GM23338 (cell line): ENCODE measurements around the gene ZNF488. TPM values are rescaled to one million over a fixed set of nuclear protein-coding genes. Genes with fewer than 3 reads are reported as not detected.
A peak's percentile ranks its signal among the peaks of the same experiment; 100 is the strongest.

Experiments
- ATAC-seq: fragments of 200-7000 bp; cut with Tn5 transposase; 3 replicates; pipeline ENCODE4 v1.9.1; 2020
- DNase-seq: peaks from one replicate; pipeline ENCODE4 v3.0.0-alpha.2; 2015; ENCODE audit warnings: low spot score
- H2AFZ ChIP-seq: fragments of 200-600 bp; sonication (generic); 2 replicates; pipeline ENCODE4 v1.8.0; 2016; ENCODE audit warnings: antibody characterized with exemption, mild to moderate bottlenecking, moderate library complexity
- H3F3A ChIP-seq: fragments of 200-600 bp; sonication (generic); replicated peaks from 2 replicates; pipeline ENCODE4 v1.8.0; 2017; ENCODE audit warnings: antibody characterized with exemption, mixed run types, low read depth
- H3K27ac ChIP-seq: fragments of 200-600 bp; sonication (generic); 2 replicates; pipeline ENCODE4 v1.6.1; 2016; ENCODE audit warnings: low read depth
- H3K27me3 ChIP-seq: fragments of 200-600 bp; sonication (generic); 2 replicates; pipeline ENCODE4 v1.8.0; 2016; ENCODE audit warnings: mild to moderate bottlenecking, mixed run types, moderate library complexity; ENCODE audit not compliant: insufficient read depth
- H3K36me3 ChIP-seq: fragments of 200-600 bp; sonication (generic); 2 replicates; pipeline ENCODE4 v1.8.0; 2016; ENCODE audit warnings: mild to moderate bottlenecking; ENCODE audit not compliant: insufficient read depth
- H3K4me1 ChIP-seq: fragments of 200-600 bp; sonication (generic); 2 replicates; pipeline ENCODE4 v1.8.0; 2016; ENCODE audit warnings: mild to moderate bottlenecking, moderate library complexity; ENCODE audit not compliant: insufficient read depth
- H3K4me2 ChIP-seq: fragments of 200-600 bp; sonication (generic); 2 replicates; pipeline ENCODE4 v1.7.1; 2017; ENCODE audit warnings: mixed run types
- H3K4me3 ChIP-seq: fragments of 200-600 bp; sonication (generic); 2 replicates; pipeline ENCODE4 v1.6.1; 2016; ENCODE audit warnings: mixed run types
- H3K79me2 ChIP-seq: fragments of 200-600 bp; sonication (generic); replicated peaks from 2 replicates; pipeline ENCODE4 v1.8.0; 2017; ENCODE audit warnings: mild to moderate bottlenecking; ENCODE audit not compliant: insufficient read depth
- H3K9me2 ChIP-seq: fragments of 200-600 bp; sonication (generic); 2 replicates; pipeline ENCODE4 v1.8.0; 2017; ENCODE audit not compliant: insufficient read depth
- H4K20me1 ChIP-seq: fragments of 200-600 bp; sonication (generic); replicated peaks from 2 replicates; pipeline ENCODE4 v1.8.0; 2017; ENCODE audit warnings: mild to moderate bottlenecking; ENCODE audit not compliant: insufficient read depth
- H3K27ac Mint-ChIP-seq: 2 replicates; pipeline ENCODE4 v1.8.0; 2020; ENCODE audit warnings: inconsistent platforms, mild to moderate bottlenecking, moderate library complexity, mixed read lengths
- H3K27me3 Mint-ChIP-seq: 3 replicates; pipeline ENCODE4 v1.8.0; 2022; ENCODE audit warnings: low read depth, mild to moderate bottlenecking, moderate library complexity, mixed read lengths, inconsistent platforms; ENCODE audit not compliant: insufficient read depth, poor library complexity
- H3K36me3 Mint-ChIP-seq: 3 replicates; pipeline ENCODE4 v1.8.0; 2021; ENCODE audit warnings: low read depth, mild to moderate bottlenecking, inconsistent platforms, moderate library complexity, mixed read lengths
- H3K4me1 Mint-ChIP-seq: 3 replicates; pipeline ENCODE4 v1.8.0; 2020; ENCODE audit warnings: mild to moderate bottlenecking, inconsistent platforms, mixed read lengths
- H3K4me3 Mint-ChIP-seq: 3 replicates; pipeline ENCODE4 v1.8.0; 2021; ENCODE audit warnings: moderate library complexity, mild to moderate bottlenecking, inconsistent platforms, mixed read lengths
- H3K9me3 Mint-ChIP-seq: 3 replicates; pipeline ENCODE4 v1.8.0; 2020; ENCODE audit warnings: moderate library complexity, mild to moderate bottlenecking, inconsistent platforms, mixed read lengths
- EZH2 ChIP-seq: fragments of 200-600 bp; sonication (generic); IDR thresholded peaks from one replicate; pipeline ENCODE4 v1.8.0; 2017; ENCODE audit warnings: antibody characterized with exemption, mild to moderate bottlenecking, low read depth; ENCODE audit not compliant: unreplicated experiment
- EZH2phosphoT487 ChIP-seq: fragments of 200-600 bp; sonication (generic); IDR thresholded peaks from one replicate; pipeline ENCODE4 v1.8.1; 2018; ENCODE audit warnings: antibody characterized with exemption; ENCODE audit not compliant: unreplicated experiment
- JUNB ChIP-seq: IDR thresholded peaks from one replicate; pipeline ENCODE4 v1.6.1; 2016; ENCODE audit warnings: antibody characterized with exemption; ENCODE audit not compliant: unreplicated experiment
- NANOG ChIP-seq: IDR thresholded peaks from 2 replicates; pipeline ENCODE4 v1.6.1; 2016; ENCODE audit warnings: antibody characterized with exemption, borderline replicate concordance
- POLR2AphosphoS5 ChIP-seq: IDR thresholded peaks from 2 replicates; pipeline ENCODE4 v1.6.1; 2016; ENCODE audit warnings: antibody characterized with exemption, low read depth
- STAT1 ChIP-seq: IDR thresholded peaks from one replicate; pipeline ENCODE4 v1.6.1; 2016; ENCODE audit warnings: antibody characterized with exemption; ENCODE audit not compliant: unreplicated experiment
- ZNF114 ChIP-seq: fragments of 250-450 bp; sonication (Bioruptor Pico); IDR thresholded peaks from 2 replicates; pipeline ENCODE4 v1.5.0; 2020; ENCODE audit warnings: mild to moderate bottlenecking, moderate library complexity
- polyA plus RNA-seq: library from polyadenylated mRNA; unstranded; fragments of >200 nt; fragmentation: Nextera tagmentation; extraction: Ambion mirVana; gene quantifications from 2 replicates; pipeline ENCODE4 v1.2.1, GENCODE V29; 2016
- total RNA-seq: library from RNA; depleted of rRNA; stranded (reverse); fragments of >200 nt; shearing (Covaris generic); gene quantifications from 2 replicates; pipeline ENCODE4 v1.2.3, GENCODE V29; 2014
- TF ChIP-seq, protein P1 (sequence below): IDR thresholded peaks from 2 replicates; pipeline ENCODE4 v1.6.1; 2016; ENCODE audit warnings: antibody characterized with exemption
- TF ChIP-seq, protein P2 (sequence below): IDR thresholded peaks from one replicate; pipeline ENCODE4 v1.6.1; 2018; ENCODE audit warnings: antibody characterized with exemption; ENCODE audit not compliant: unreplicated experiment
- TF ChIP-seq, protein P3 (sequence below), 2 experiments: fragments of 200-600 bp in 1 of 2; sonication (generic) in 1 of 2; conservative IDR thresholded peaks; 2 replicates each; pipeline versions ENCODE4 v1.5.1 to v1.6.1; 2016 to 2017; ENCODE audit warnings: antibody characterized with exemption in 2 of 2, low read depth in 2 of 2, mild to moderate bottlenecking in 2 of 2, moderate library complexity in 1 of 2

Gene ZNF488
- total and polyA plus RNA-seq, 2 experiments from 2014 or later, result 2.5 to 5.2 TPM

DNA sequence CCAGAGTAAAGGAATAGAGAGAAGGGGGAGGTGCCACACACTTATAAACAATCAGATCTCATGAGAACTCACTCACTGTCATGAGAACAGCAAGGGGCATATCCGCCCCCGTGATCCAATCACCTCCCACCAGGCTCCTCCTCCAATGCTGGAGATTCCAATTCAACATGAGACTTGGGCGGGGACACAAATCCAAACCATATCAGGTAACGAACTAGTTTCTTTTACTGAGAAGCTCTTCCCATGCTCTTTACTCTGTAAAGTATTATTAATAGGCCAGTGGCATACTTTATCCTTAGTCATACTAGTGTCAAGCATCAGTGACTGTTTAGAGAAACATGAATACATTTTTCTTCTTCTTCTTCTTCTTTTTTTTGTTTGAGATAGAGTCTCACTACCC lies 39.4 kb upstream of the ZNF488 start (continued):
- TF ChIP-seq, protein P1, sequence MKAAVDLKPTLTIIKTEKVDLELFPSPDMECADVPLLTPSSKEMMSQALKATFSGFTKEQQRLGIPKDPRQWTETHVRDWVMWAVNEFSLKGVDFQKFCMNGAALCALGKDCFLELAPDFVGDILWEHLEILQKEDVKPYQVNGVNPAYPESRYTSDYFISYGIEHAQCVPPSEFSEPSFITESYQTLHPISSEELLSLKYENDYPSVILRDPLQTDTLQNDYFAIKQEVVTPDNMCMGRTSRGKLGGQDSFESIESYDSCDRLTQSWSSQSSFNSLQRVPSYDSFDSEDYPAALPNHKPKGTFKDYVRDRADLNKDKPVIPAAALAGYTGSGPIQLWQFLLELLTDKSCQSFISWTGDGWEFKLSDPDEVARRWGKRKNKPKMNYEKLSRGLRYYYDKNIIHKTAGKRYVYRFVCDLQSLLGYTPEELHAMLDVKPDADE, result no peak
- TF ChIP-seq, protein P2, sequence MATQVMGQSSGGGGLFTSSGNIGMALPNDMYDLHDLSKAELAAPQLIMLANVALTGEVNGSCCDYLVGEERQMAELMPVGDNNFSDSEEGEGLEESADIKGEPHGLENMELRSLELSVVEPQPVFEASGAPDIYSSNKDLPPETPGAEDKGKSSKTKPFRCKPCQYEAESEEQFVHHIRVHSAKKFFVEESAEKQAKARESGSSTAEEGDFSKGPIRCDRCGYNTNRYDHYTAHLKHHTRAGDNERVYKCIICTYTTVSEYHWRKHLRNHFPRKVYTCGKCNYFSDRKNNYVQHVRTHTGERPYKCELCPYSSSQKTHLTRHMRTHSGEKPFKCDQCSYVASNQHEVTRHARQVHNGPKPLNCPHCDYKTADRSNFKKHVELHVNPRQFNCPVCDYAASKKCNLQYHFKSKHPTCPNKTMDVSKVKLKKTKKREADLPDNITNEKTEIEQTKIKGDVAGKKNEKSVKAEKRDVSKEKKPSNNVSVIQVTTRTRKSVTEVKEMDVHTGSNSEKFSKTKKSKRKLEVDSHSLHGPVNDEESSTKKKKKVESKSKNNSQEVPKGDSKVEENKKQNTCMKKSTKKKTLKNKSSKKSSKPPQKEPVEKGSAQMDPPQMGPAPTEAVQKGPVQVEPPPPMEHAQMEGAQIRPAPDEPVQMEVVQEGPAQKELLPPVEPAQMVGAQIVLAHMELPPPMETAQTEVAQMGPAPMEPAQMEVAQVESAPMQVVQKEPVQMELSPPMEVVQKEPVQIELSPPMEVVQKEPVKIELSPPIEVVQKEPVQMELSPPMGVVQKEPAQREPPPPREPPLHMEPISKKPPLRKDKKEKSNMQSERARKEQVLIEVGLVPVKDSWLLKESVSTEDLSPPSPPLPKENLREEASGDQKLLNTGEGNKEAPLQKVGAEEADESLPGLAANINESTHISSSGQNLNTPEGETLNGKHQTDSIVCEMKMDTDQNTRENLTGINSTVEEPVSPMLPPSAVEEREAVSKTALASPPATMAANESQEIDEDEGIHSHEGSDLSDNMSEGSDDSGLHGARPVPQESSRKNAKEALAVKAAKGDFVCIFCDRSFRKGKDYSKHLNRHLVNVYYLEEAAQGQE, result no peak
- TF ChIP-seq ZNF114 (CRISPR knock-in tag), result no peak
- TF ChIP-seq, protein P3, sequence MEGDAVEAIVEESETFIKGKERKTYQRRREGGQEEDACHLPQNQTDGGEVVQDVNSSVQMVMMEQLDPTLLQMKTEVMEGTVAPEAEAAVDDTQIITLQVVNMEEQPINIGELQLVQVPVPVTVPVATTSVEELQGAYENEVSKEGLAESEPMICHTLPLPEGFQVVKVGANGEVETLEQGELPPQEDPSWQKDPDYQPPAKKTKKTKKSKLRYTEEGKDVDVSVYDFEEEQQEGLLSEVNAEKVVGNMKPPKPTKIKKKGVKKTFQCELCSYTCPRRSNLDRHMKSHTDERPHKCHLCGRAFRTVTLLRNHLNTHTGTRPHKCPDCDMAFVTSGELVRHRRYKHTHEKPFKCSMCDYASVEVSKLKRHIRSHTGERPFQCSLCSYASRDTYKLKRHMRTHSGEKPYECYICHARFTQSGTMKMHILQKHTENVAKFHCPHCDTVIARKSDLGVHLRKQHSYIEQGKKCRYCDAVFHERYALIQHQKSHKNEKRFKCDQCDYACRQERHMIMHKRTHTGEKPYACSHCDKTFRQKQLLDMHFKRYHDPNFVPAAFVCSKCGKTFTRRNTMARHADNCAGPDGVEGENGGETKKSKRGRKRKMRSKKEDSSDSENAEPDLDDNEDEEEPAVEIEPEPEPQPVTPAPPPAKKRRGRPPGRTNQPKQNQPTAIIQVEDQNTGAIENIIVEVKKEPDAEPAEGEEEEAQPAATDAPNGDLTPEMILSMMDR (conservative IDR thresholded peaks at IDR 0.05; ENCODE audit: low read depth in 2 of 2), result no peak

GRCh38 chr10:47421057-47421952 lies 37.2 kb upstream of the ZNF488 start:
- Histone ChIP-seq H3K4me2 (no peak overlapping the region), H3K79me2 (no peaks in the 10 kb centered on the region), H3K4me1 (peaks cover 3% of the 10 kb centered on the region; the same call in 1 of the 2 replicates), H4K20me1 (no peaks in the 10 kb centered on the region), H3K27me3 (no peaks in the 10 kb centered on the region), H3K27ac (no peak overlapping the region), H3K4me3 (no peak overlapping the region), H3K36me3 (no peaks in the 10 kb centered on the region), H3K9me2 (0 out of 2 replicates have a peak, but pooled peaks cover 2% of the 10 kb centered on the region), H2AFZ (peak overlapping the region; percentile 78; the same call in 1 of the 2 replicates), H3F3A (no peaks in the 10 kb centered on the region)
- Mint-ChIP-seq H3K9me3 (no peaks in the 10 kb centered on the region), H3K27ac (peak overlapping the region; percentile 63; the same call in 1 of the 2 replicates), H3K4me3 (no peak overlapping the region), H3K27me3 (peaks cover 8% of the 10 kb centered on the region), H3K4me1 (peaks cover 13% of the 10 kb centered on the region), H3K36me3 (no peaks in the 10 kb centered on the region)
- no peak for ATAC-seq
- no peak for DNase-seq
- TF ChIP-seq, protein P1, result no peak
- TF ChIP-seq STAT1, result no peak
- TF ChIP-seq NANOG, result no peak
- TF ChIP-seq, protein P2, result no peak
- no peak for TF ChIP-seq EZH2
- no peak for TF ChIP-seq EZH2phosphoT487
- no peak for TF ChIP-seq JUNB
- TF ChIP-seq POLR2AphosphoS5, result no peak
- no peak for TF ChIP-seq ZNF114 (CRISPR knock-in tag)
